DND-41 (cell line): Measurements from ENCODE around the gene PACS1.

Source experiments
- ATAC-seq: fragments of 200-7000 bp; cut with Tn5 transposase; 3 replicates; pipeline ENCODE4 v1.9.1; 2021; ENCODE audit warnings: low read depth; ENCODE audit not compliant: insufficient read depth
- DNase-seq: peaks from one replicate; pipeline ENCODE4 v3.0.0-alpha.2; 2020
- H2AFZ ChIP-seq: 2 replicates; pipeline ENCODE4 v1.6.0; 2012; ENCODE audit warnings: low read depth, low read length
- H3K27ac ChIP-seq: 2 replicates; pipeline ENCODE4 v1.5.1; 2012; ENCODE audit warnings: low read length, inconsistent platforms
- H3K27me3 ChIP-seq: fragments of 200-600 bp; sonication (generic); 2 replicates; pipeline ENCODE4 v1.6.0; 2012; ENCODE audit warnings: low read length, mild to moderate bottlenecking, inconsistent platforms; ENCODE audit not compliant: insufficient read depth, poor library complexity
- H3K36me3 ChIP-seq: 2 replicates; pipeline ENCODE4 v1.5.1; 2012; ENCODE audit warnings: low read length, inconsistent platforms; ENCODE audit not compliant: insufficient read depth
- H3K4me1 ChIP-seq: 2 replicates; pipeline ENCODE4 v1.5.1; 2012; ENCODE audit warnings: mild to moderate bottlenecking, low read length; ENCODE audit not compliant: insufficient read depth
- H3K4me2 ChIP-seq: 2 replicates; pipeline ENCODE4 v1.6.0; 2012; ENCODE audit warnings: mild to moderate bottlenecking, moderate library complexity, low read length, inconsistent platforms; ENCODE audit not compliant: insufficient read depth
- H3K4me3 ChIP-seq, 2 experiments: fragments of 200-600 bp in 1 of 2; shearing (Covaris generic) in 1 of 2; 2 replicates each; pipeline ENCODE4 v1.5.1; 2012 to 2016; ENCODE audit warnings: inconsistent platforms in 2 of 2, low read length in 2 of 2, mild to moderate bottlenecking in 2 of 2, low read depth in 1 of 2, moderate library complexity in 1 of 2
- H3K79me2 ChIP-seq: 2 replicates; pipeline ENCODE4 v1.6.0; 2012; ENCODE audit warnings: low read length, inconsistent platforms; ENCODE audit not compliant: insufficient read depth
- H3K9ac ChIP-seq: 2 replicates; pipeline ENCODE4 v1.6.0; 2012; ENCODE audit warnings: low read depth, mild to moderate bottlenecking, inconsistent platforms, low read length, moderate library complexity
- H3K9me3 ChIP-seq: 2 replicates; pipeline ENCODE4 v1.5.1; 2012; ENCODE audit warnings: low read length, moderate library complexity, mild to moderate bottlenecking, inconsistent platforms; ENCODE audit not compliant: insufficient read depth, severe bottlenecking
- H4K20me1 ChIP-seq: 2 replicates; pipeline ENCODE4 v1.6.0; 2012; ENCODE audit warnings: low read length; ENCODE audit not compliant: insufficient read depth
- EZH2 ChIP-seq: IDR thresholded peaks from 3 replicates; pipeline ENCODE4 v1.6.1; 2012; ENCODE audit warnings: borderline replicate concordance, low read depth, mild to moderate bottlenecking, moderate library complexity, low read length, inconsistent platforms; ENCODE audit not compliant: severe bottlenecking
- TF ChIP-seq, protein P1 (sequence below): IDR thresholded peaks from 2 replicates; pipeline ENCODE4 v1.5.1; 2012; ENCODE audit warnings: borderline replicate concordance, low read length, moderate library complexity, mild to moderate bottlenecking; ENCODE audit not compliant: poor library complexity, severe bottlenecking; ENCODE audit errors: extremely low read depth

The PACS1 gene

DNA sequence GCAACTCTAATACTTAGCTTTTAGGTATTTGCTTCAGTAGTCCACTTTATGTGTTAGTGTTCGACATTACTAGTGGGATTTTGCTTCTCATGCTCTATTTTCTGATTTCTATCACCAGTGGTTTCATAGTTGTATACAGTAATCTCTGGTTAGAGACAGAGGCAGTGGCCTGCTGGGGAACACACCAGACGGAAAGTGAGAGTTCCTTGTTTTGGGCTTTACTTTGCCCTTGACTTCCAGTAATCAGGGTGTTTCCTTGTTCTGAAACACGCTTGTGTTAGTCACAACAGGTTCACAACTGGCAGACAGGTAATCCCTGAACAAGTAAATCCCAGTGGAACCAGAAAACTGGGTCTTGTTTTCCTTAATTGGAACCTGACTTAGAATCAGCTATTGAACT is 56.0 kb downstream of the PACS1 start:
- no peak overlapping the region for H3K4me2 ChIP-seq
- no peak overlapping the region for H2AFZ ChIP-seq
- DNase-seq: no peak
- no peaks in the 10 kb centered on the region for H3K4me1 ChIP-seq
- H3K79me2 ChIP-seq: no peaks in the 10 kb centered on the region
- peaks cover 8% of the 10 kb centered on the region; the same call in 1 of the 2 replicates for H4K20me1 ChIP-seq
- no peak for ATAC-seq
- no peak overlapping the region for H3K4me3 ChIP-seq
- no peaks in the 10 kb centered on the region for H3K9me3 ChIP-seq
- TF ChIP-seq EZH2: no peak
- H3K36me3 ChIP-seq: no peaks in the 10 kb centered on the region
- H3K27ac ChIP-seq: no peak overlapping the region
- no peak overlapping the region for H3K9ac ChIP-seq
- H3K27me3 ChIP-seq: no peaks in the 10 kb centered on the region

DNA sequence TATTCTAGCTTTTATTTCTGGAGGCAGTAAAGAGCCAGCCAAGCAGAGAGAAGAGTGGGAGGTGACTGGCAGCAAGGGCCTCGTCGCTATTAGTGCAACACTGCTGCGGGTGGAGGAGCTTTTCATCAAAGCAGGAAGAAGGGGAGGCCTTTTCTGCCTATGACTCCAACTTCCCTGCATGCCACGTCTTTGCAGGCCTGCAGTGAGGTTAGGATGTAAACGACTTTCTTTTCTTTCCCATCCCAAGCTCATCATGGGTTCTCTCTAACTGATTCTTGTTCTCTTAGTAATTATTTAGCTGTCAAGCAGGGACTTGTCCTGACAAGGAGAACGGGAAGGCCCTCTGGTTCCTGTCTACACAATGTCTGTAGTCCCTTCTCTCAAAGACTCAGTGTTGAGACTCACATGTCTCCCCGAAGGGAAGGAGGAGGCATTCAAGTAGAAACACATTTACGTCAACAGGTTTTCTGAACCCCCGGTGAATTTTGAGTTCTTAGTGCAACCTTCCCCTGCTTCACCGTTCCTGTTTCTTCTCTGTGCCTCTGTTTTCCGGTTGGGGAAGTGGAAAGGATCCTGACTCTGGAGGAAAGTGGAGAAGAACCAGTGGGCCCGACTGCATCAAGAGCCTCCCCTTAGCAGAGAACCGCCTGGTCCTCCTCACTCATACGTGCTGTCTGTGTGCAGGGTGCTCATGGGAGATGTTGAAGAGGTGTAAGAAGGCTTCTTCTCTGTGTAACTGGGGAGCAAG is 56.9 kb downstream of the PACS1 start:
- Histone ChIP-seq H3K4me2 (no peak overlapping the region), H3K36me3 (no peaks in the 10 kb centered on the region), H3K27ac (no peak overlapping the region), H3K4me1 (no peaks in the 10 kb centered on the region), H3K9me3 (no peaks in the 10 kb centered on the region), H2AFZ (no peak overlapping the region), H3K9ac (no peak overlapping the region), H3K79me2 (no peaks in the 10 kb centered on the region), H4K20me1 (peaks cover 8% of the 10 kb centered on the region; the same call in 1 of the 2 replicates), H3K27me3 (no peaks in the 10 kb centered on the region), H3K4me3 (no peak overlapping the region)
- no peak for TF ChIP-seq EZH2
- TF ChIP-seq, protein P1, sequence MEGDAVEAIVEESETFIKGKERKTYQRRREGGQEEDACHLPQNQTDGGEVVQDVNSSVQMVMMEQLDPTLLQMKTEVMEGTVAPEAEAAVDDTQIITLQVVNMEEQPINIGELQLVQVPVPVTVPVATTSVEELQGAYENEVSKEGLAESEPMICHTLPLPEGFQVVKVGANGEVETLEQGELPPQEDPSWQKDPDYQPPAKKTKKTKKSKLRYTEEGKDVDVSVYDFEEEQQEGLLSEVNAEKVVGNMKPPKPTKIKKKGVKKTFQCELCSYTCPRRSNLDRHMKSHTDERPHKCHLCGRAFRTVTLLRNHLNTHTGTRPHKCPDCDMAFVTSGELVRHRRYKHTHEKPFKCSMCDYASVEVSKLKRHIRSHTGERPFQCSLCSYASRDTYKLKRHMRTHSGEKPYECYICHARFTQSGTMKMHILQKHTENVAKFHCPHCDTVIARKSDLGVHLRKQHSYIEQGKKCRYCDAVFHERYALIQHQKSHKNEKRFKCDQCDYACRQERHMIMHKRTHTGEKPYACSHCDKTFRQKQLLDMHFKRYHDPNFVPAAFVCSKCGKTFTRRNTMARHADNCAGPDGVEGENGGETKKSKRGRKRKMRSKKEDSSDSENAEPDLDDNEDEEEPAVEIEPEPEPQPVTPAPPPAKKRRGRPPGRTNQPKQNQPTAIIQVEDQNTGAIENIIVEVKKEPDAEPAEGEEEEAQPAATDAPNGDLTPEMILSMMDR: no peak
- ATAC-seq (peak; percentile 50; the same call in 2 of the 3 replicates), DNase-seq (peak; percentile 9)

DNA sequence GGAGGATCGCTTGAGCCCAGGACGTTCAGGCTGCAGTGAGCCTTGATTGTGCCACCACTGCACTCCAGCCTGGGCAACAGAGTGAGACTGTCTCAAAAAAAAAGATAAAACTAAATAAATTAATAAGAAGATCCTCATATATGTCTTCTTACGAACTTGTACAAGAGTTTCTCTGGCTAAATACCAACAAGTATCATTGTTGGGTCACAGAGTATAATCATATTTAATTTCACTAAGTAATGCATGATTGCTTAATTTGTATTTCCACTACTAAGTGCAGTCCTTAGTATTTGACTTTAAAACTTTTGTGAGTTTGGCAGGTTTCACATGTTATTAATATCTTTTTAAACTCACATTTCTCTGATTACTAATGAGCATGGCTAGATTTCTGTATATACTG is 60.9 kb downstream of the PACS1 start:
- ATAC-seq (no peak), DNase-seq (no peak)
- Histone ChIP-seq H3K9ac (no peak overlapping the region), H3K4me2 (no peak overlapping the region), H3K36me3 (no peaks in the 10 kb centered on the region), H3K27me3 (no peaks in the 10 kb centered on the region), H3K9me3 (no peaks in the 10 kb centered on the region), H2AFZ (no peak overlapping the region), H3K27ac (no peak overlapping the region), H3K4me1 (no peaks in the 10 kb centered on the region), H3K79me2 (no peaks in the 10 kb centered on the region), H3K4me3 (no peak overlapping the region), H4K20me1 (peaks cover 10% of the 10 kb centered on the region; the same call in 1 of the 2 replicates)
- TF ChIP-seq, protein P1: no peak
- TF ChIP-seq EZH2: no peak

DNA sequence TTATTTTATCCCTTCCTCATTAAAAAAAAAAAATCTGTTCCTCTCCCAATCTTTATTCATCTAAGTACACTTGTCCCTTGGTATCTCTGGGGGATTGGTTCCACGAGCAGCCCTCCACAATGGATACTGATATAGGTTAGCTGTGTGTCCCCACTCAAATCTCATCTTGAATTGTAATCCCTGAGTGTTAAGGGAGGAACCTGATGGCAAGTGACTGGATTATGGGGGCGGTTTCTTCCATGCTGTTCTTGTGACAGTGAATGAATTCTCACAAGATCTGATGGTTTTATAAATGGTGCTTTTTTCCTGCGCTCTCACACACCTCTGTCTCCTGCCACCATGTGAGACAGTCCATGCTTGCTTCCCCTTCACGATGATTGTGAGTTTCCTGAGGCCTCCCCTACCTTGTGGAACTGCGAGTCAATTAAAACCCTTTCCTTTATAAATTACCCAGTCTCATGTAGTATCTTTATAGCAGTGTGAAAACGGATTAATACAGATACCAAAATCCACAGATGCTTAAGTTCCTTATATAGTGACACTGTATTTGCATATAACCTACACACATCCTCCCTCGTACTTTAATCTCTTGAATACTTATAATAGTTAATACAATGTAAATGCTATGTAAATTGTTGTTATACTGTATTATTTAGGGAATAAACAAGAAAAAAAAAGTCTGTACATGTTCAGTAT is 62.0 kb downstream of the PACS1 start:
- no peak overlapping the region for H3K9ac ChIP-seq
- H3K4me1 ChIP-seq: no peaks in the 10 kb centered on the region
- no peaks in the 10 kb centered on the region for H3K9me3 ChIP-seq
- no peaks in the 10 kb centered on the region for H3K79me2 ChIP-seq
- H3K4me2 ChIP-seq: no peak overlapping the region
- H4K20me1 ChIP-seq: peaks cover 10% of the 10 kb centered on the region; the same call in 1 of the 2 replicates
- H3K27ac ChIP-seq: no peak overlapping the region
- no peak overlapping the region for H3K4me3 ChIP-seq
- no peak overlapping the region for H2AFZ ChIP-seq
- no peaks in the 10 kb centered on the region for H3K36me3 ChIP-seq
- ATAC-seq (no peak), DNase-seq (no peak)
- TF ChIP-seq EZH2: no peak
- TF ChIP-seq, protein P1: no peak
- H3K27me3 ChIP-seq: no peaks in the 10 kb centered on the region
